GM18873 (cell line): Measurements from ENCODE around the gene UBE2D2.
"Not testable (repeated sequence)": the region's sequence is repeated elsewhere in the genome, so short reads cannot be mapped to it uniquely, and the experiment has no call there.

Source experiments
- ATAC-seq: cut with Tn5 transposase; IDR thresholded peaks from one replicate; pipeline ENCODE4 v1.9.1; 2021; ENCODE audit warnings: mild to moderate bottlenecking, moderate library complexity, moderate number of reproducible peaks; ENCODE audit not compliant: unreplicated experiment, low FRiP score

UBE2D2 gene

DNA sequence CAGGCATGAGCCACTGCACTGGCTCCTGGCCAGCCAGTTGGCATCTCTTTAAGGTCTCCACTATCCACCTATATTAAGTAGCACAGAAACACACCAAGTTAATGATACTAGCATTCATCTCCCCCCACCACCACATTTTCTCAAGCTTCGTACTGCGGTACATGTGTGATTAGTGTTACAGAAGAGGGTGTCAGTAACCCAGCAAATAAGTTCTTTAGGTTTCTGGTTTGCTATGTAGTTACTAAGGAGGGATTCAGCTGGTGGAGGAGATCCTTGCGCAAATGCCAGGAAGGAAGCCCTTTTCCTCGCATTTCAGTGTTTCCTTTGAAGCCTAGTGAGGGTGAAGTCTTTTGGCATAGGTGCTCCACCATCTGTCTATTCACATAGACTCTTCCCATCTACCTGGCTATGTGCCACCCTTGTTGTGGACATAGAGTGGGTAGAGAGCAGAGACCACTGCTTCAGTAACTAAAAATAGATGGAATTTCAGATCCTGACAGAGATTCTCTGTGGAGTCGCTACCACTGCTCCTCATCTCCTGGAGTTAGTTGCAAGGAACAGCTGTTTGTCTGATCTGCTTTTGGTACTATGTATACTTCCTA is 16.7 kb downstream of the UBE2D2 start:
- ATAC-seq = no peak

DNA sequence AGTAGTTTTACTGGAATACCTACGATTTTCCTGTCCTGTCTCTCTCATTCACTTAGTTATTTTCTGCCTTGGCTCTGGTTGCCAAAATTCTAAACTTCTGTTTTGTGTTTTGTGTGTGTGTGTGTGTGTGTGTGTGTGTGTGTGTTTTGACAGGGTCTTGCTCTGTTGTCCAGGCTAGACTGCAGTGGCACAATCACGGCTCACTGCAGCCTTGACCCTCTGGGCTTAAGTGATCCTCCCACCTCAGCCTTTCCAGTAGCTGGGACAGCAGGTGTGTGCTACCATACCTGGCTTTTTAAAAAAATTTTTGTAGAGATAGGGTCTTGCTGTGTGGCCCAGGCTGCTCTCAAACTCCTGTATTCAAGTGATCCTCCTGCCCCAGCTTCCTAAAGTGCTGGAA is 17.2 kb downstream of the UBE2D2 start:
- ATAC-seq = no peak

DNA sequence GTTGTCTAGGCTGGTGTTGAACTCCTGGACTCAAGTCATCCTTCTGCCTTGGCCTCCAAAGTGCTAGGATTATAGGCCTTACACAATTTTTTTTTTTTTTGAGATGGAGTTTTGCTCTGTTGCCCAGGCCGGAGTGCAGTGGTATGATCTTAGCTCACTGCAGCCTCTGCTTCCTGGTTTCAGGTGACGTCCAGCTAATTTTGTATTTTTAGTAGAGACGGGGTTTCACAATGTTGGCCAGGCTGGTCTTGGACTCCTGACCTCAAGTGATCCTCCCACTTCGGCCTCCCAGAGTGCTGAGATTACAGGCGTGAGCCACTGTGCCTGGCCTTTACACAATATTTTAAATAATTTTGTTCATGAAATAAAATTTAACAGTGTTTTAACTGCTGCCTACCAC is 21.0 kb downstream of the UBE2D2 start:
- not testable (repeated sequence) for ATAC-seq

DNA sequence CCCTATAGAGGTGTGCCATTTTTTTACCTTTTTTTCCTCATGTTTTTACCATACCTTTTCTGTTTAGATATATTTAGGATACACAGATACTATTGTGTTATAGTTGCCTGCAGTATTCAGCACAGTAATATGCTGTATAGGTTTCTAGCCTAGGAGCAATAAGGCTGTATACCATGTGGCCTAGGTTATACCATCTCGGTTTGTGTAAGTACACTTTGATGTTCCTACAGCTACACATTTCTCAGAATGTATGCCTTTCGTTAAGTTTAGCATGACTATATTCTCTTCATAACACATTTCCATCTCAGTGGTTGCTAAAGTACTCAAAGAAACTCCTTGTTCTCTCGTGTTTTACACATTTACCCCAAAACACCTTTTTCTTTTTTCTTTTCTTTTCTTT is 23.0 kb downstream of the UBE2D2 start:
- no peak for ATAC-seq

- ATAC-seq = not testable (repeated sequence)
Observed at GRCh38 chr5:139588116-139588515, 27.0 kb downstream of the UBE2D2 start.

- no peak for ATAC-seq
Observed at GRCh38 chr5:139588962-139589361, 27.8 kb downstream of the UBE2D2 start.

- ATAC-seq = no peak
Observed at GRCh38 chr5:139592289-139592688, 31.1 kb downstream of the UBE2D2 start.

- ATAC-seq = not testable (repeated sequence)
Observed at GRCh38 chr5:139593076-139593475, 31.9 kb downstream of the UBE2D2 start.

- no peak for ATAC-seq
Observed at GRCh38 chr5:139593716-139594319, 32.7 kb downstream of the UBE2D2 start.

DNA sequence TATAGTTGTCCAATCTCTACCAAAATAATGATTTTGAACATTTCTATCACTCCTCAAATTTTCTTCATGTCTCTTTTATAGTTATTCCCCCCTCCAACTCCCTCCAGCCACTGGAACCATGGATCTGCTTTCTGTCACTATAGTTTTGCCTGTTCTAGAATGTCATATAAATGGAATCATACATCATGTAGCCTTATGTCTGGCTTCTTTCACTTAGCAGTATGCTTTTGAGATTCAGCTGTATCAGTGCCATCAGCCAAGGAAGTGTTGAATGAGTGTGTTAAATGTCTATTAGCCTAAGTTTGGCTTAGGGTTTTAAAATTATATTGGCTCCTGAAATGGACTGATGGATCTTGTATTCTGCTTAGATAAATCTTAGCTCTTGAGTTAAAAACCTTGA is 36.0 kb downstream of the UBE2D2 start:
- no peak for ATAC-seq

GRCh38 chr5:139598601-139598965 is 37.4 kb downstream of the UBE2D2 start:
- not testable (repeated sequence) for ATAC-seq

GRCh38 chr5:139600336-139600949 is 39.3 kb downstream of the UBE2D2 start:
- no peak for ATAC-seq

DNA sequence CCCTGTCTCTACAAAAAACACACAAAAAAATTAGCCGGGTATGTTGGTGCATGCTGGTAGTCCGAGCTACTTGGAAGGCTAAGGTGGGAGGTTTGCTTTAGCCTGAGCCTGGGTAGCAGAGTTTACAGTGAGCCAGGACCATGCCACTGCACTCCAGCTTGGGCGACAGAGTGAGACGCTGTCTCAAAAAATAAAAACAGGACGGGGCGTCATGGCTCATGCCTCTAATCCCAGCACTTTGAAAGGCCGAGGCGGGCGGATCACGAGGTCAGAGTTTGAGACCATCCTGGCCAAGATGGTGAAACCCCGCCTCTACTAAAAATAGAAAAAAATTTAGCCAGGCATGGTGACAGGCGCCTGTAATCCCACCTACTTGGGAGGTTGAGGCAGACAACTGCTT is 40.3 kb downstream of the UBE2D2 start:
- no peak for ATAC-seq

GRCh38 chr5:139601948-139602347 is 40.8 kb downstream of the UBE2D2 start:
- not testable (repeated sequence) for ATAC-seq

GRCh38 chr5:139605887-139606286 is 44.7 kb downstream of the UBE2D2 start:
- no peak for ATAC-seq

GRCh38 chr5:139611703-139612584 is 50.8 kb downstream of the UBE2D2 start:
- no peak for ATAC-seq

DNA sequence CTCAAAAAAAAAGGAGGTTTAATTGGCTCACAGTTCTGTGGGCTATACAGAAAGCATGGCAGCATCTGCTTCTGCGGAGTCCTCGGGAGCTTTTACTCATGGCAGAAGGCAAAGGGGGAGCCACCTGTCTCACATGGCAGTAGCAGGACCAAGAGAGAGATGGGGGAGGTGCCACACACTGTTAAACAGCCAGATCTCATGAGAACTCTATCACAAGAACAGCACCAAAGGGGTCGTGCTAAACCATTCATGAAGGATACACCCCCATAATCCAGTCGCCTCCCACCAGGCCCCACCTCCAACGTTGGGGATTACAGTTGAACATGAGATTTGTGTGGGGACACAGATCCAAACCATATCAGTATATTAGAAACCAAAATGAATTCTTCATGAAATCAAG is 58.7 kb downstream of the UBE2D2 start:
- no peak for ATAC-seq

DNA sequence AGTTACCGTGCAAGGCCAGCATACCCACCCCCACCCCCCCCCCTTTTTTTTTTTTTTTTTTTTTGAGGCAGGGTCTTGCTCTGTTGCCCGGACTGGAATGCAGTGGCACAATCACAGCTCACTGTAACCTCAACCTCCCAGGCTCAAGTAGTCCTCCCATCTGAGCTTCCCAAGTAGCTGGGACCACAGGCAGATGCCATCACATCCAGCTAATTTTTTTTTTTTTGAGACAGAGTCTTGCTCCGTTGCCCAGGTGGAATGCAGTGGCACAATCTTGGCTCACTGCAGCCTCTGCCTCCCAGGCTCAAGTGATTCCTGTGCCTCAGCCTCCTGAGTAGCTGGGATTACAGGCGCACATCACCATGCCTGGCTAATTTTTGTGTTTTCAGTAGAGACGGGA is 64.3 kb downstream of the UBE2D2 start:
- not testable (repeated sequence) for ATAC-seq

DNA sequence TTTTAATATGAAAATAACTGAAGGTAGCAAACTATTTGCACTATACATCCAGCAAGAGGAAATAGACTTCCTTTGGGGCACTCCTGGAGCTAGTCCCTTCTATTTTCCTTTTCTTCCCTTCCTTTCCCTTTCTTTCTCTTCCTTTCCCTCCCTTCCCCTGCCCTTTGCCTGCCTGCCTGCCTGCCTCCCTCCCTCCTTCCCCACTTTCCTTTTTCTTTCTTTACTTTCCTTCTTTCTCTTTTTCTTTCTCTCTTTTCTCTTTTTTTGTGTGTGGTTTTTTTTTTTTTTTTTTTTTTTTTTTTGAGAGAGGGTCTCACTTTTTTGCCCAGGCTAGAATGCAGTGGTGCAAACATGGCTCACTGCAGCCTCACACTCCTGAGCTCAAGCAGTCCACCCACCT is 69.7 kb downstream of the UBE2D2 start:
- no peak for ATAC-seq

DNA sequence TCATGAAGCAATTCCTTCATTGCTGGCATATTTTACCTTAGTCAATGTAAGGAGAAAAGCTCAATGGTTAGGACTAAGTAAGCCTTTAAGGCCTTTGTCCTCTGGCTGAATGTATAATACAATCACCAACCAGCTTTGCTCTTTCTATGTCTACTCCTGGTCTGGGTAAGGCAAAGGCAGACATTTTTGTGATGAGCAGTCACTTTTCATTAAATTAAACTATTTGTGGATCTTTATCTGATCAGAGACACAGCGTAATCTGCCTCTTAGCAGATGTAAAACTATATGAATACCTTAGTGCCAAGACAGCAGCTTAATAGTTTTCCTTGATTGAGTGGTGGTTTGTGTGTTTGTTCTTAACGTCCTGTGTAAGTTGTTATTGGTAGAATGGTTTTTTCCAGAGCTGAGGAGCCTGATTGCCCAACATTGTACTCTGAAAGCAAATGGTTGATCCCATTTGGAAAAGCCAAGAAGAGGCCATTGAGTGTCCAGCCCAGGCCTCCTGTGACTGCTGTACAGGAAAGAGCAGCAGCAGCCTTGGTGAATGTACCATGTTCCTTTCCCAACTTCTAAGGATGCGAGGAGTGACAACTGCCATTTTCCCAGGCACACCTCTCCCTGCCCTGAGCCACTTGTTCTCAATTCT is 70.5 kb downstream of the UBE2D2 start:
- no peak for ATAC-seq
